Fibroblast of skin of abdomen (primary cell): ENCODE measurements around the gene PALD1.

ENCODE experiments used
- DNase-seq: peaks from one replicate; pipeline ENCODE4 v3.0.0-alpha.2; 2013

Gene PALD1

GRCh38 chr10:70458329-70459060 lies 20.1 kb upstream of the PALD1 start:
- peak; percentile 66 for DNase-seq

DNA sequence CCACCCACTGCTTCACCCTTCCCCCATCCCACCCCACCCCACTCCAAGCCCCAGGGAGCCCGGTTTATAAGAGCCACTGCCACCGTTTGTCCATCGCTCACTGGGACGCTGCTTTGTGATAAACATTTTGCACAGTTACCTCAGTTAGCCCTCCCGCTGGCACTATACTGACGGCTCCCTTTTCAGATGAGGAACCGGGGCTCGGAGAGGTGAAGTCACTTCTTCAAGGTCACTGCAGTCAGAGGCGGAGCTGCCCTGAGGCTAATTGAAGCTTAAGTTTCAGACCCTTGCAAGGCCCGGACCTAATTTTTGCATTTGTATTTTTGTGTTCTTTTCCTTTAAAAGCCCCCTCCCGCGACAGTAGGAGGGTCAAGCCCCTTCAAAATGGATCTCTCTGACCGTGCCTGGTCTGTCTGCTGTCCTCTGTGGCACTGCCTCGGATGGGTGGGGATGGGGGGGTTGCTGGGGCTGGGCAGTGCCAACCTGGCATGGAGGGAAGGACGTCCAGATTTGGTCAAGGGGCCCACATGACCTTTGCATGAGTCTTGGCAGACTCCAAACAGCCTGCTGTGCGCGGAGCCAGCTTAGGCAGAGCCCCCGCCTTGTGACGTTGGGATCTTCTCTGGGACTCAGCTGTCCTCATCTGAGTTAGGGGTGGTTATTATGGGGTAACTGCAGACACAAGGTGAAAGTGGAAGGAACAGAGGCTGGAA lies 19.4 kb upstream of the PALD1 start:
- DNase-seq = no peak

GRCh38 chr10:70459774-70460490 lies 18.6 kb upstream of the PALD1 start:
- DNase-seq = no peak

DNA sequence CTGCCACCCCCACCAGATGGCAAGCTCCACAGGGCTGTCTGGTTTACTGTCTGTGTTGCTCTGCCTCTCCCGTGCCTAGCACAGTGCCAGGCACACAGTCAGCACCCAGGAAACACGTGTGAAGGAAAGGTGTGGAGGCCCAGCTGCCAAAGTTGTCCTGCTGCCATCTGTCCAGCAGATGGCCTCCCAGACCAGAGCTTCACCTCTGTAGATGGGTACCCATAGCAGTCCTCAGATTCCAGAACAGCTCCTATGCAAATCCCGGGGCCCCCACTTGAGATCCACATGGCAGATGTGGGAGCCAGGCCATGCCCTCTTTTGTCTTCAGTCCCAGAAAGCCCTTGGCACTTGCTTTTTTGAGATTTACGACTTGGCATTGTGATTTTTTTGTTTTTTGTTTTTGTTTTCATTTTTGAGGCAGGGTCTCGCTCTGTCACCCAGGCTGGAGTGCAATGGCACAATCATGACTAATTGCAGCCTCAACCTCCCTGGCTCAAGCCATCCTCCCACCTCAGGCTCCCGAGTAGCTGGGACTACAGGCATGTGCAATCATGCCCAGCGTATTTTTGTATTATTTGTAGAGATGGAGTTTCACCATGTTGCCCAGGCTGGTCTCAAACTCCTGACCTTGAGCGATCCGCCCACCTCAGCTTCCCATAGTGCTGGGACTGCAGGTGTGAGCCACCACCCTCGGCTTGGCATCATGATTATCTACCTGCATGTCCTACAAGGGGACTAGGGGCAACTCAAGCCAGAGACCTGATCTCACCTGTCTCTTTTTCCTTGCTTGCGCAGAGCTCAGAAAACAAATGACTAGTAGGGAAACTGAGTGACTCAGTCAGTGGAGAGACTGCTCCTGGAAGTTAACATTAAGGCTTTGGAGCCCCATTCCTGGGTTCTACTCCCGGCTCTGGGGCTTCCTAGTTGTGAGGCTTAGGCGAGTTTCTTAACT lies 16.9 kb upstream of the PALD1 start:
- peak; percentile 40 for DNase-seq

- no peak for DNase-seq
These were observed 16.1 kb upstream of the PALD1 start for GRCh38 chr10:70462349-70462984.

DNA sequence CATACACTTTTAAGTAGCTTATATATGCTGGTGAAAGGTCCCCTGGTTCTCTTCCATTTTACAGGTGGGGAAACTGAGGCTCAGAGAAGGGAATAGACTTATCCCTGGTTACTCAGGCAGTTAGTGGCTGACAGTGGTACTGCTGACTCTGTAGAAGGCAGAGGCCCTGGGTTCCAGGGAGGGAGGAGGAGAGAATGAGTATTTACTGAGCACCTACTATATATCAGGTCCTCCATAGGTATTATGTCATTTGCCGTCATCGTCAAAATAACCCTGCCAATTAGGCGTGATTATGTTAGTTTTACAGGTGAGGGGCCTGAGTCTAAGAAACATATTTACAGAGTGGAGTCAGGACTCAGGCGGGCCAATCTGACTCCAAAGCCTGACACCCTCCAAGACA lies 13.3 kb upstream of the PALD1 start:
- no peak for DNase-seq

- DNase-seq = no peak
These were observed 12.7 kb upstream of the PALD1 start for GRCh38 chr10:70465832-70466231.

DNA sequence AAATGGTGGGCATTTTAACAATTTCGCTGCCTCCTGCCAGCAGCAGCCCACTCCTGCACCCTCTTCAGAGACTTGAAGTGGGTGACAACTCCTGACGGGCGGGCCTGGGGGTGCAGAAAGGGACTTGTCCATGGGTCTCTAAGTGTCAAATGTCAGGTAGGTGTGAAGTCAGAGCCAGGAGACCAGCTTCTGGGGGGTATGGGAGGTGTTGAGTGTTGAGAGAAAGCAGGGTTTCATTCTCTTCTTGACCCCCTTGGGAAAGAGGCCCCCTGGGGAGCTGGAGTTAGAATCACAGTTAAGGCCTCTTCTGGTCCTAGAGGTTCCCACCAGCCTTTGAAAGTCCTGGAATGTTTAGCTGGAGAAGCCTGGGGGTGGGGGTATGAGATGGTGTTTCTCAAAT lies 11.6 kb upstream of the PALD1 start:
- no peak for DNase-seq

GRCh38 chr10:70472799-70473454 lies 5.6 kb upstream of the PALD1 start:
- no peak for DNase-seq

GRCh38 chr10:70474780-70475179 lies 3.8 kb upstream of the PALD1 start:
- DNase-seq = no peak

GRCh38 chr10:70475661-70476060 lies 2.9 kb upstream of the PALD1 start:
- DNase-seq = no peak

- DNase-seq = no peak
These were observed 2.1 kb upstream of the PALD1 start for GRCh38 chr10:70476249-70477035.

DNA sequence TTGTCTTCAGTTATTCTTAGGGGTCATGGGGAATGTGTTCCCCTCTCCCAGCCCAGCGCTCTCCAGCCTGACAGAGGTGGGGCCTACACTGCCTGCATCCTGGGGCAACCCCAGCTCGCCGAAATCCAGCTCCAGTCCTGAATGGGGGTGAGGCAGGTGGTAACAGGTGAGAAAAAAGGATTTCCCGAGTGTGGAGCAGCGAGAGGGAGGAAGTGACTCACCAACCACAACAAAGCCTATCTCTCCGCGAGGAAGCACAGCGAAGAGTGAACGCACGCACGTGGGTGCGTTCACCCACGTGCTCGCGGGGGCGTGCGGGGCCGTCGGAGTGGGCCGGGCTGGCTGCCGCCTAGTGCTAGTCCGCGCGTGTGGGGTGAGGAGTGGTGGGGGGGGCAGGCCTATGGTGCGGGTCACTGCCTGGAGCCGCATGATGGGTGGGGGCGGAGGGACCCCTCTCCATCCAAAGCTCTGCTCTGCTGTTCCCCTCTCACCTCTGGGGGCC lies 855 bp upstream of the PALD1 start:
- peak; percentile 11 for DNase-seq

- no peak for DNase-seq
These were observed 606 bp downstream of the PALD1 start for GRCh38 chr10:70479165-70479581.

DNA sequence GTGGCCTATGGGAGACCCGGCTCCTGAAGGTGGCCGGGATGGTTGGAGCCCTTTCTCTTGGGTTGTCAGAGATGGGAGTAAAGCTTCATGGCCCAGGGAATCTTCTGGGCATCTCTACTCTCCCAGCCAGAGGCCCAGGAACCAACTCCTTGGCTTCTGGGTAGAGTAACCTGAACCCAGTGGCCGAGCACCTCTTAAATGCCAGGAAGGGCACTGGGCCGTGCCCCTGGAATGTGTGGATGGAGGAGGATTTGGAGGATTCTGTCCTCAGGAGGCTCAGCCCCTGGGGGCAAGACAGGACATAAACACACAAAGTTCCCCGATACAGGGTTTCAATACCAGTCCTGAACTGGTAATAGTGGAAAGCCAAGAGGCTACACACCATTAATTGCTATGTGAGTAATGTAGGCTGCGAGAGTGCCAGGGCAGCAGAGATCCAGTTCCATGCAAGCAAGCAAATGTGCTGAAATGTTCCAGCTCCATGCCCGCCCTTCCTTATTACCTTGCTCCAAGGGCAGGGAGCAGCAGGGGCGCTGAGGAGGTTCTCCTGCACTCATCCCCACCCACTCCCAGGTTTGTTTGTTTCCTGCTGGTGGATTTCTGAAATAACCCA lies 1.2 kb downstream of the PALD1 start:
- no peak for DNase-seq

DNA sequence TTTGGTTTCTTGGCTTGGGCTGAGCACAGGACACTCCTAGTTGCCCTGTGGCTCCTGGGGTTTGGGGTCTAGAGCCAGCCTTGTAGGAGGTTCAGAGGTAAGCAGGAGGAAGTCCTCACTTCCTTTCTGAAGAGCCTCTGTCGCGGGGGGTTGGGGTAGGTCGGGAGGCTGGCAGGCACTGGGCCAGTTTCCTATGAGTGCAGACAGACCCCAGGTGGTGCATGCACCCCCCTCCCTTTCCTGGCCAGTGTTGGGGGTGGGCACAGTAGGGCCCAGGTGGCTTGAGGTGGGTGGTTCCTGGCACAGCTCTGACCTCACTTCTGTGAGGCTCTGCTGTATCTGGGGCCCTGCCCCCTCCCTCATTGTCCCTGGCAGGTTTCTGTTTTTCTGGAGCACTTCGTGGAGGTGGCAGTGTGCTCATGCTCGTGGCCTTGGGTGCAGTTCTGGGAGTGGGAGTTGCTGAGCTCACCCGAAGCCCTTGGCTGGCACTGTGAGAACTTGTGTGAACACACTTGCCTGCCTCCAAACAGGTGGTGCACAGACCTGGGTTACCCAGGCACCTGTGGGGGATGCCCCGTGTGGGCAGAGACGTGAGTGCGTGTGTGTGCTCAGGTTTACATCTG lies 1.8 kb downstream of the PALD1 start:
- DNase-seq = no peak

GRCh38 chr10:70481105-70481504 lies 2.5 kb downstream of the PALD1 start:
- DNase-seq = no peak

DNA sequence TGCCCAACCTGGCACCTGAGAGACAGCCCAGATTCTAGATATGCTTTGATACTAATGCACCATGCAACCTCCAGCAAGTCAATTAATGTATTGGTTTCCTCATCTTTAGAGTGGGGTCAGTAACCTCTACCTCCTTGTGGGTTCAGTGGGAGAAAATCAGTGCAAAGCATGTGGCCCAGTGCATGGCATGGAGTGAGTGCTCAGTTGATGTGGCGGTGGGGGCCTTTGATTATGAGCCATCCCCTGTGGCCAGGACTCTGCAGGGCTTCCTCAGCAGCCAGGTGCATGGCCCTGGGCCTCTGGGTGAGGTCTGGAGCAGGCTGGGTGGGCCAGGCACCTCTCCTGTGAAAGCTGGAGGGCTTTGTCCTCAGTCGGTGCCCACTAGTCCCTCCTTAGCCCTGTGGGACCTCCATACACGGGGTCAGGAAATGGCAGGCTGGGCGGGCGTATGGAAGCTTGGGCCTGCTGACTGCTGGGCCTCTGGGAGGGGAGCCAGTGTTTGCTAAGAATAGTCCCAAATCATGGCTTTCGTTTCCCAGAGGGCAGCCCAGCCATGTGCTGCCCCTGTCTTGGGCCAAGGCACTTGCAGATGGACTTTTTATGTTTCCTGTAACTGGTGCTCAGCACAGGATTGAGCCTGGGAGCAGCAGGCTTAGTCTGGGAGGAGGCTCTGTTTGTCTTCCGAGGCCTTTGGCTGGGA lies 3.4 kb downstream of the PALD1 start:
- no peak for DNase-seq
